Suprapubic skin (tissue), 3 donors: ENCODE results near the gene OR10H2.

ENCODE experiments used
- EP300 ChIP-seq: sonication (generic); formaldehyde crosslinking; IDR thresholded peaks from one replicate; pipeline ENCODE4 v1.6.1; 2017; ENCODE audit warnings: antibody characterized with exemption
- POLR2A ChIP-seq, 2 donors: fragments of 450-650 bp; IDR thresholded peaks; one replicate each; pipeline ENCODE4 v1.6.1; 2017; ENCODE audit warnings: antibody characterized with exemption in 2 of 2, mild to moderate bottlenecking in 2 of 2, moderate library complexity in 2 of 2
- TF ChIP-seq, protein P1 (sequence below), 2 donors: fragments of 200-600 bp in 1 of 2; fragments of 450-650 bp in 1 of 2; sonication (generic) in 1 of 2; IDR thresholded peaks; one replicate each; pipeline ENCODE4 v1.5.1; 2016 to 2019; ENCODE audit warnings: antibody characterized with exemption in 2 of 2, mild to moderate bottlenecking in 1 of 2, moderate library complexity in 1 of 2

DNA sequence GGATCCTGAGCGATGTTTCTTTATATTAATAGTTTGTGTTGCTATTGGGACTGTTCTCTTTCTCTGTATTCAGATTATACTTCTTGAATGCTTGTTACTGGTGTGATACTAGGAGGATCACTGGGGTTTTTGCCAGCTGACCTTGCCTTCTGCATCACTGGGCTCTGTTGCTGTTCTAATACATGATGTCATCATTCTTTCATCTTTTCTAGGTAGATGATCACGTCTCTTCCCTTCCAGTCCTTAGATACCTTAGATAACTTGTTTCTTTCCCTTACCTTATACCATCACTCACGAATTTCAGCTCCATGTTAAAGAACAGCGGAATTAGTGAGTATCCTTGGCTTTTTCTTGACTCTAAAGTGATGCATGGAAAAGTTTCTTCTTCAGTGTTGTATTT lies 9.9 kb downstream of the OR10H2 start, which contains the start of gene OR10H3:
- TF ChIP-seq, protein P1, sequence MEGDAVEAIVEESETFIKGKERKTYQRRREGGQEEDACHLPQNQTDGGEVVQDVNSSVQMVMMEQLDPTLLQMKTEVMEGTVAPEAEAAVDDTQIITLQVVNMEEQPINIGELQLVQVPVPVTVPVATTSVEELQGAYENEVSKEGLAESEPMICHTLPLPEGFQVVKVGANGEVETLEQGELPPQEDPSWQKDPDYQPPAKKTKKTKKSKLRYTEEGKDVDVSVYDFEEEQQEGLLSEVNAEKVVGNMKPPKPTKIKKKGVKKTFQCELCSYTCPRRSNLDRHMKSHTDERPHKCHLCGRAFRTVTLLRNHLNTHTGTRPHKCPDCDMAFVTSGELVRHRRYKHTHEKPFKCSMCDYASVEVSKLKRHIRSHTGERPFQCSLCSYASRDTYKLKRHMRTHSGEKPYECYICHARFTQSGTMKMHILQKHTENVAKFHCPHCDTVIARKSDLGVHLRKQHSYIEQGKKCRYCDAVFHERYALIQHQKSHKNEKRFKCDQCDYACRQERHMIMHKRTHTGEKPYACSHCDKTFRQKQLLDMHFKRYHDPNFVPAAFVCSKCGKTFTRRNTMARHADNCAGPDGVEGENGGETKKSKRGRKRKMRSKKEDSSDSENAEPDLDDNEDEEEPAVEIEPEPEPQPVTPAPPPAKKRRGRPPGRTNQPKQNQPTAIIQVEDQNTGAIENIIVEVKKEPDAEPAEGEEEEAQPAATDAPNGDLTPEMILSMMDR (IDR thresholded peaks at IDR 0.05): no peak
- TF ChIP-seq POLR2A (IDR thresholded peaks at IDR 0.05) (no peak), EP300 (no peak)
